GM10847 (cell line): ENCODE data around the gene FMO5.

Experiments used
- POLR2A ChIP-seq: IDR thresholded peaks from 2 replicates; pipeline ENCODE4 v1.6.1; 2011; ENCODE audit not compliant: insufficient read length; ENCODE audit errors: extremely low read depth

FMO5 gene, protein sequence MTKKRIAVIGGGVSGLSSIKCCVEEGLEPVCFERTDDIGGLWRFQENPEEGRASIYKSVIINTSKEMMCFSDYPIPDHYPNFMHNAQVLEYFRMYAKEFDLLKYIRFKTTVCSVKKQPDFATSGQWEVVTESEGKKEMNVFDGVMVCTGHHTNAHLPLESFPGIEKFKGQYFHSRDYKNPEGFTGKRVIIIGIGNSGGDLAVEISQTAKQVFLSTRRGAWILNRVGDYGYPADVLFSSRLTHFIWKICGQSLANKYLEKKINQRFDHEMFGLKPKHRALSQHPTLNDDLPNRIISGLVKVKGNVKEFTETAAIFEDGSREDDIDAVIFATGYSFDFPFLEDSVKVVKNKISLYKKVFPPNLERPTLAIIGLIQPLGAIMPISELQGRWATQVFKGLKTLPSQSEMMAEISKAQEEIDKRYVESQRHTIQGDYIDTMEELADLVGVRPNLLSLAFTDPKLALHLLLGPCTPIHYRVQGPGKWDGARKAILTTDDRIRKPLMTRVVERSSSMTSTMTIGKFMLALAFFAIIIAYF

DNA sequence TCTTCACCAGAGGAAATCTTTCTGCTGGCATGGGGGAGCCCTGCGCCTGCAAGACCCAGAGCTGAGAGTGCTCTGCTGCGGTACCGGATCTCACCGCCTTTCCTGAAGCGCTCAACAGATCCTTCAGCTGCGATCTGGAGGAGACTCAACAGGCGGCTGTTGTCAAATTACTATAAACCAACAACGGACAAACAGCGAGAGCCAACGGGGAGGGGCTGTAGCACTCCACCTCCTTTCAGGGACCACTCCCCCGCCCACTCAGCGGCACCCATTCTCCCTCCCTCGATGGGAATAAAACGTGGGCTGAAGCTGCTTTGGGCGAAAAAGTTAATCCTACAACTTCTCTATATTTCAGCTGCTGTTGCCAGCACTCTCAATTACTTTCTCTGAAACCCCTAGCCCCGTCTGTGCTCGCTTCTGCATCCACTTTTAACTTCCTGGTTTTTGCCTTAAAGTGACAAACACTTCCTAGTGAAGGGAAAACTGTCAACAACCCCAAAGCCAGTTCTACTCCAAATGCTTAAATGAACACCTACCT lies at the start of gene FMO5:
TSS of gene FMO5 (minus strand) at position 147 of the 538 bp plus-strand sequence. CDS start 310 bp downstream, outside the sequence.
- TF ChIP-seq POLR2A: no peak

DNA sequence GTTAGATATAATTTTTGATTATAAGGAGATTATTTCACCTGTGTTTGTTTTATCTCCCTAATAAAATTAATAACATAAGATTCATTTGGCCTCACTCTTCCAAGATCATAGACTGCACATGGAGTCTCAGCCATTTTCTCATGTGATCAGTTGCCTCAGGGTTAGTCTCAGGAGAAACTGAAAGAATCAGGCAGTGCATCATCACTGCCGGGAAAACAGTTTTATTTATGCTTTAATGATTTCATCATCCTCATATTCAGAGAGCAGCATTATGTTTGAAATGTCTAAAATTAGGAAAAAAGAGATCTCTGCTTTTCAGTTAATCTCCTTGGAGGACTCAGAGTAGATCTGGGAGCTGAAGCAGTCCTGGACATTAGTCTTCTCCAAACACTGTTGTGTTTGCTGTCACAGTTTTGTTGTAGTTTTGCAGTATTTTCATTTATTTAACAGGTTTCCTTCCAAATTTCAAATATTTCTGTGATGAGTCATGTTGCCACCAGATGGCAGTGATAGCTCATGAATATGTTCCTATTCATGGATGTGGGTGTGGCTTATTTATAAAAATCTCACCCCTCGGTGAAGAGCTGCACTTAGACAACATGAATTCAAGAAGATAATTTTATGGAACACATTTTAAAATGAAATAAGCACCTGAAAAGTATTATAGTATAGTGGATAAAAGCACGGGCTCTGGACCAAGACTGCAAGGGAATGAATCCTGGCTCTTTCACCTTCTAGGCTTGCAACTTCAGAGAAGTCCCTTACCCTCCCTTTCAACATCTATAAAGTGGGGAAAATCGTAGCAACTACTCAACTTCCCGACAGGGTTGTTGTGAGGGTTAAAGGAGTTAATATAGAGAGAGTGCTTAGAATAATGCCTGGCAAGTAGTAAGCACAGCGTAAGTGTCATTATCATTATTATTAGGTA lies 48.5 kb upstream of the FMO5 start:
- TF ChIP-seq POLR2A: no peak

- no peak for TF ChIP-seq POLR2A
Observed at GRCh38 chr1:147272042-147272441, 46.9 kb upstream of the FMO5 start.

- no peak for TF ChIP-seq POLR2A
Observed at GRCh38 chr1:147270721-147271120, 45.6 kb upstream of the FMO5 start.

- TF ChIP-seq POLR2A: no peak
Observed at GRCh38 chr1:147267711-147268110, 42.6 kb upstream of the FMO5 start.

DNA sequence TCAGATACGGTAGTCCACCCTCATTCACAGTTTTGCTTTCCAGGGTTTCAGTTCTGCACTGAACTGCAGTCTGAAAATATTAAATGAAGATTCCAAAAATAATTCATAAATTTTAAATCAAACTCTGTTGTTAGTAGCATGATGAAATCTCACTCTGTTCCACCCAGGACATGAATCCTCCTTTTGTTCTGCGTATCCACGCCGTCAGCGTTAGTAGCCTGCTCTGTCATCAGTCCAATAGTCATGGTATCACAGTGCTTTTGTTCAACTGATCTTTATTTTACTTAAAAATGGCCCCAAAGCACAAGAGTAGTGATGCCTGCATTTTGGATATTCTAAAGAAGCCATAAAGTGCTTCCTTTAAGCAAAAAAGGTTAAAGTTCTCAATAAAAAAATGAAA lies 41.2 kb upstream of the FMO5 start:
- no peak for TF ChIP-seq POLR2A

GRCh38 chr1:147264158-147264768 lies 39.1 kb upstream of the FMO5 start:
- no peak for TF ChIP-seq POLR2A

DNA sequence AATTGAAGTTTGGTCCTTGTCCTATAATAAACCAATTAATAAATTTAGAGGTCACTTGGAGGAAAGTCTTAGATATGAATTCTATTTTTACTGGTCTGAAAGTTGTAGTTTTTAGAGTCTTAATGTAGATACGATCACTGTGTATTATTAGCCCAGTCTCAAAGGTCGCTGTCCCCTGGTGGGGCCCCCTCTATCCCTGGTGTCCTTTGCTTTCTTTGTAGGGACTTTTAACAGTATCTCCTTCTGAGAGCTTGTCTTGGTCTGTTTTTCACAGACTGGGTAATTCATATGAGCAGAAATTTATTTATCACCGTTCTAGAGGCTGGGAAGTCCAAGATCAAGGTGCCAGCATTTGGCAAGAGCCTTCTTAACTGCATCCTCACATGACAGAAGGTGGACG lies 35.8 kb upstream of the FMO5 start:
- TF ChIP-seq POLR2A: no peak

- no peak for TF ChIP-seq POLR2A
Observed at GRCh38 chr1:147252540-147252939, 27.4 kb upstream of the FMO5 start.

GRCh38 chr1:147247656-147248238 lies 22.6 kb upstream of the FMO5 start:
- no peak for TF ChIP-seq POLR2A

DNA sequence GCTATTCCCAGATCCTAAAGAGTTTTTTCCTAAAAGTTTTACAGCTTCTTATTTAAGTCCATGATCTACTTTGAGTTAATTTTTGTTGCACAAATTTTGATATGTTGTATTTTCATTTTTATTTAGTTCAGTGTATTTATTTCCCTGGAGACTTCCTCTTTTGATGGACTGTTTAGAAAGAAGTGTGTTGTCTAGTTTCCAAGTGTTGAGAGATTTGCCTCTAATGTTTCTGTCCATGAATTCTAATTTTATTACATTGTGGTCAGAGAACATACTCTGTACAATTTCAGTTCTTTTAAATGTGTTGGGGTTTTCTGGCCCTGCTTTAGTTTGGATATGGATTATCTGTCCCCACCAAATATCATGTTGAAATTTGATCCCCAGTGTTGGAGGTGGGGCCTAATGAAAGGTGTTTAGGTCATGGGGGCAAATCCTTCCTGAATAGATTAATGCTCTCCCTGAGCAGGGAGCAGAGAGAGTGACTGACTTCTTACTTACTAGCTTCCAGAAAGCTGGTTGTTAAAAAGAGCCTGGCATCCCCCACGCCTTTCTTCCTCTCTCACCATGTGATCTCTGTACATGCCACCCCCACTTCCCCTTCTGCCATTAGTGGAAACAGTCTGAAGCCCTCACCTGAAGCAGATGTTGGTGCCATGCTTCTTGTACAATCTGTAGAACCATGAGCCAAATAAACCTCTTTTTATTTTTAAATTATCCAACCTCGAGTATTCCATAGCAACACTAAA lies 21.9 kb upstream of the FMO5 start:
- TF ChIP-seq POLR2A: no peak

DNA sequence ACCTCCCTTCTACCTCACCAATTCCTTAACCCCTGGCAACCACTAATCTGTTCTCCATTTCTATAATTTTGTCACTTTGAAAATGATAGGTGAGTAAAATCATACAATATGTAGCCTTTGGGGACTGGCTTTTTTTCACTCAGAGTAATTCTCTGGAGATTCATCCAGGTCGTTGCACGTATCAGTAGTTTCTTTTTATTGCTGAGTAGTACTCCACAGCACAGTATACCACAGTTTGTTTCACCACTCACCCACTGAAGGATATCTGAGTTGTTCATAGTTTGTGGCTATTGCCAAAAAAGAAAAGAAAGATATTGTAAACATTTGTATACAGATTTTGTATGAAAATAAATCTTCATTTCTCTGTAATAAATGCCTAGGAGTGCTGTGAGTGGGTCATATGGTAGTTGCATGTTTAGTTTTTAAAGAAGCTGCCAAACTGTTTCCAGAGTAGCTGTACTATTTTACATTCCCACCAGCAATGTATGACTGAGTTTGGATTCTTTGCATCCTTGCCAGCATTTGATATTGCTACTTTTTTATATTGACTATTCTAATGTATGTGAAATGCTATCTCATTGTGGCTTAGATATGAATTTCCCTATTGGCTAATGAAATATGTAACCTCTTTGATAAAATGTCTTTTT lies 21.0 kb upstream of the FMO5 start:
- TF ChIP-seq POLR2A: no peak

DNA sequence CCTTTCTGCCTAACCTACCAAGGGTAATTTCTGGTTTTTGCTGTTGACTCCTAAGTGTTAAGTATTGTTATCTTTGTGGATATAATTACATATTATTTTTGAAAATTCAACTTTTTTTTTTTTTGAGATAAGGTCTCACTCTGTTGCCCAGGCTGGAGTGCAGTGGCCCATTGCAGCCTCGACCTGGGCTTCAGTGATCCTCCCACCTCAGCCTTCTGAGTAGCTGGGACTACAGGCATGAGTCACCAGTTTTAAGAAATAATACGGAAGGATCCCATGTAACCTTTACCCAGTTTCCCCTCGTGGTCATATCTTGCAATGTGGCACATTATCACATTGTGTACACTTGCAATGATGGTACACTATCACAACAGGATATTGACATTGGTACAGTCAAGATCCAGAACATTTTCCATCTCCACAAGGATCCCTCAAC lies 20.5 kb upstream of the FMO5 start:
- no peak for TF ChIP-seq POLR2A
